HepG2 (cell line): ENCODE results near the gene TUBG2. TPM values are rescaled to one million over a fixed set of nuclear protein-coding genes. Genes with fewer than 3 reads are reported as not detected.
A peak's percentile ranks its signal among the peaks of the same experiment; 100 is the strongest.

Source experiments
- ADNP ChIP-seq: sonication (generic); formaldehyde crosslinking; IDR thresholded peaks from 2 replicates; pipeline ENCODE4 v1.4.0; 2020; ENCODE audit warnings: missing genetic modification reagents
- DR1 ChIP-seq: sonication (generic); formaldehyde crosslinking; IDR thresholded peaks from 2 replicates; pipeline ENCODE4 v1.8.0; 2021; ENCODE audit warnings: mild to moderate bottlenecking, missing genetic modification reagents, inconsistent platforms
- KAT8 ChIP-seq: IDR thresholded peaks from 2 replicates; pipeline ENCODE4 v1.6.1; 2016; ENCODE audit warnings: missing genetic modification reagents, missing compliant biosample characterization
- KLF16 ChIP-seq, 2 experiments: sonication (generic) in 1 of 2; formaldehyde crosslinking in 1 of 2; IDR thresholded peaks; 2 replicates each; pipeline versions ENCODE4 v1.6.1 to v1.8.0; 2016 to 2023; ENCODE audit warnings: missing genetic modification reagents in 2 of 2, missing compliant biosample characterization in 1 of 2
- MNT ChIP-seq: fragments of 450-650 bp; IDR thresholded peaks from 2 replicates; pipeline ENCODE4 v1.6.1; 2016
- NCOR1 ChIP-seq: fragments of 200-600 bp; sonication (generic); IDR thresholded peaks from 2 replicates; pipeline ENCODE4 v1.7.0; 2017; ENCODE audit warnings: antibody characterized with exemption, low read length, borderline replicate concordance
- PRDM4 ChIP-seq: sonication (generic); formaldehyde crosslinking; IDR thresholded peaks from 2 replicates; pipeline ENCODE4 v1.9.0; 2021; ENCODE audit warnings: missing genetic modification reagents, borderline replicate concordance
- SALL1 ChIP-seq: sonication (generic); formaldehyde crosslinking; IDR thresholded peaks from 2 replicates; pipeline ENCODE4 v1.8.0; 2022; ENCODE audit warnings: mild to moderate bottlenecking, missing genetic modification reagents
- SIX4 ChIP-seq: sonication (generic); formaldehyde crosslinking; IDR thresholded peaks from 2 replicates; pipeline ENCODE4 v1.4.0; 2020; ENCODE audit warnings: missing genetic modification reagents
- SKIL ChIP-seq: sonication (generic); formaldehyde crosslinking; IDR thresholded peaks from 2 replicates; pipeline ENCODE4 v1.8.0; 2022; ENCODE audit warnings: missing genetic modification reagents, mild to moderate bottlenecking, moderate library complexity, borderline replicate concordance
- SOX13 ChIP-seq, 3 experiments: fragments of 450-650 bp in 1 of 3; sonication (generic) in 1 of 3; formaldehyde crosslinking in 1 of 3; IDR thresholded peaks in 2 of 3; conservative IDR thresholded peaks in 1 of 3; 2 replicates each; pipeline versions ENCODE4 v1.5.0 to v1.6.1; 2016 to 2020; ENCODE audit warnings: antibody characterized with exemption in 1 of 3, mild to moderate bottlenecking in 1 of 3, missing compliant biosample characterization in 1 of 3, missing genetic modification reagents in 1 of 3, moderate library complexity in 1 of 3
- TFDP2 ChIP-seq: sonication (generic); formaldehyde crosslinking; IDR thresholded peaks from 2 replicates; pipeline ENCODE4 v1.4.0; 2020; ENCODE audit warnings: missing genetic modification reagents
- TMF1 ChIP-seq: sonication (generic); formaldehyde crosslinking; IDR thresholded peaks from 2 replicates; pipeline ENCODE4 v1.8.1; 2022; ENCODE audit warnings: low read depth, missing genetic modification reagents
- TP53 ChIP-seq: sonication (generic); formaldehyde crosslinking; conservative IDR thresholded peaks from 2 replicates; pipeline ENCODE4 v1.4.0; 2020; ENCODE audit warnings: missing genetic modification reagents
- XBP1 ChIP-seq: sonication (generic); formaldehyde crosslinking; IDR thresholded peaks from 2 replicates; pipeline ENCODE4 v1.5.0; 2020; ENCODE audit warnings: missing genetic modification reagents
- ZBTB38 ChIP-seq: sonication (generic); formaldehyde crosslinking; IDR thresholded peaks from 2 replicates; pipeline ENCODE4 v1.5.1; 2020; ENCODE audit warnings: mild to moderate bottlenecking, missing genetic modification reagents
- ZNF326 ChIP-seq: sonication (generic); formaldehyde crosslinking; IDR thresholded peaks from 2 replicates; pipeline ENCODE4 v1.4.0; 2020; ENCODE audit warnings: missing genetic modification reagents, borderline replicate concordance
- ZNF331 ChIP-seq: sonication (generic); formaldehyde crosslinking; IDR thresholded peaks from 2 replicates; pipeline ENCODE4 v1.4.0; 2020; ENCODE audit warnings: missing genetic modification reagents
- ZNF589 ChIP-seq: sonication (generic); formaldehyde crosslinking; conservative IDR thresholded peaks from 2 replicates; pipeline ENCODE4 v1.8.0; 2022; ENCODE audit warnings: mild to moderate bottlenecking, moderate library complexity, missing genetic modification reagents
- ZNF879 ChIP-seq: sonication (generic); formaldehyde crosslinking; IDR thresholded peaks from 2 replicates; pipeline ENCODE4 v1.8.1; 2023; ENCODE audit warnings: missing genetic modification reagents
- polyA plus RNA-seq, 8 experiments: library from polyadenylated mRNA; depleted of rRNA in 3 of 8; stranded (reverse) in 7 of 8; unstranded in 1 of 8; fragments of >200 nt; fragmentation: Illumina TruSeq in 4 of 8; extraction: Trizol in 4 of 8; gene quantifications; 2 replicates each; pipeline versions ENCODE4 v1.2.1 to v1.2.3, GENCODE V29; 2011 to 2016; ENCODE audit warnings: low read depth in 4 of 8, missing spikeins in 1 of 8, mixed read lengths in 1 of 8; ENCODE audit not compliant: insufficient read depth in 1 of 8
- total RNA-seq, 5 experiments: library from RNA; depleted of rRNA; stranded (reverse); fragments of >200 nt; fragmentation: Illumina TruSeq; extraction: Trizol; gene quantifications; 2 replicates each; pipeline ENCODE4 v1.2.3, GENCODE V29; 2016; ENCODE audit warnings: low read depth in 1 of 5

TUBG2 gene
- total and polyA plus RNA-seq, 2 of the 13 experiments (the other 11 are each of a cell fraction or from before 2014, with no cell fraction given) = 16.0 to 42.3 TPM

GRCh38 chr17:42681976-42682721 lies 23.1 kb downstream of the TUBG2 start, which contains the start of gene CNTNAP1 (continued):
- TF ChIP-seq KAT8 (CRISPR knock-in tag) = no peak; the same call in 1 of the 2 replicates
- no peak for TF ChIP-seq XBP1 (CRISPR knock-in tag)
- TF ChIP-seq SKIL (CRISPR knock-in tag) = peak; percentile 55; the same call in 1 of the 2 replicates
- 0 out of 2 replicates have a peak, but pooled peaks have one; percentile 1 for TF ChIP-seq DR1
- TF ChIP-seq TP53 (CRISPR knock-in tag) = no peak
- peak; percentile 25; the same call in 1 of the 2 replicates for TF ChIP-seq ZBTB38
- no peak for TF ChIP-seq PRDM4
- no peak for TF ChIP-seq ZNF879 (CRISPR knock-in tag)
- TF ChIP-seq SALL1 (CRISPR knock-in tag) = peak; percentile 44
- peak; percentile 35; the same call in 1 of the 2 replicates for TF ChIP-seq TMF1 (CRISPR knock-in tag)
- 0 out of 2 replicates have a peak, but pooled peaks have one; percentile 11 for TF ChIP-seq NCOR1
- no peak for TF ChIP-seq ZNF326 (CRISPR knock-in tag)
- peak; percentile 26; the same call in 1 of the 2 replicates for TF ChIP-seq MNT
- peak in 1 of 2 experiments; percentile 58; a peak in 2 of 4 replicates for TF ChIP-seq KLF16 (CRISPR knock-in tag; IDR thresholded peaks at IDR 0.05)
- no peak for TF ChIP-seq ZNF589 (CRISPR knock-in tag)
- peak; percentile 42; the same call in 1 of the 2 replicates for TF ChIP-seq TFDP2 (CRISPR knock-in tag)
- TF ChIP-seq SIX4 = 0 out of 2 replicates have a peak, but pooled peaks have one; percentile 48
- TF ChIP-seq SOX13 (IDR thresholded peaks at IDR 0.05) = no peak
- TF ChIP-seq SOX13 (CRISPR knock-in tag; conservative IDR thresholded peaks at IDR 0.05 in 1 of 2, IDR thresholded peaks at IDR 0.05 in 1 of 2) = peak in 1 of 2 experiments; percentile 15; a peak in 1 of 4 replicates
- peak; percentile 58 for TF ChIP-seq ADNP (CRISPR knock-in tag)
- peak; percentile 63; the same call in 1 of the 2 replicates for TF ChIP-seq ZNF331
